Right lobe of liver (tissue), 4 donors: ENCODE data around the gene RAB11FIP4.

Experiments used
- CTCF ChIP-seq, 4 donors: fragments of 200-600 bp in 3 of 4; fragments of 450-650 bp in 1 of 4; IDR thresholded peaks; one replicate each; pipeline versions ENCODE4 v1.5.1 to v1.8.0; 2016 to 2022; ENCODE audit warnings: antibody characterized with exemption in 4 of 4, mild to moderate bottlenecking in 2 of 4
- POLR2A ChIP-seq: fragments of 450-650 bp; IDR thresholded peaks from one replicate; pipeline ENCODE4 v1.6.1; 2017; ENCODE audit warnings: antibody characterized with exemption, mild to moderate bottlenecking
- donor health status: DM: no; HTN: no; CAD: no.
- donor health status: DM: no; HTN: no; CAD: no.
- donor health status: DM: no; HTN: yes; CAD: no.

GRCh38 chr17:31417051-31417792 is 25.7 kb downstream of the RAB11FIP4 start:
- TF ChIP-seq CTCF (IDR thresholded peaks at IDR 0.05), result no peak
- no peak for TF ChIP-seq POLR2A
